ENCODE measurements around the gene C10orf53.

The C10orf53 gene, protein sequence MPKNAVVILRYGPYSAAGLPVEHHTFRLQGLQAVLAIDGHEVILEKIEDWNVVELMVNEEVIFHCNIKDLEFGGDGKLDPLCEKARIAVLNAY

DNA sequence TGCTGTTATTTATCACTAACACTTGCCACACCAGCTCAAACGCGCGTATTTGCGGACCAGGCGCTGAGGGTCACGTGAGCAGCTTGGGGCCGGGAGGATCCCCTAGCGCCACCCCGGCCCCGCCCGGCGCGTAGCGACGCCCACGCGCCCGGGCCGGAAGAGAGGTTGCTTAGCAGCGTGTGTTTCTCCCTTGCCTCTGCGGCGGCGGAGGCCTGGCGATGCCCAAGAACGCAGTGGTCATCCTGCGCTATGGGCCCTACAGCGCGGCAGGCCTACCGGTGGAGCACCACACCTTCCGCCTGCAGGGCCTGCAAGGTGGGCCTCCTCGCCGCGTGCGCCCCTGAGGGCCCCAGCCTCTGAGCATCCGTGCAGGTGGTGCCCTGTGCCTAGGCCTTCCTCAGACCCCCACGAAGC is at the start of gene C10orf53:
Gene C10orf53, plus strand, starts transcription at position 172 of the 414 bp plus-strand sequence. Its CDS starts 47 bp downstream, at position 219.
- peak; percentile 15 to 20 for DNase-seq (ENCODE audit: low read depth in 2 of 2)

DNA sequence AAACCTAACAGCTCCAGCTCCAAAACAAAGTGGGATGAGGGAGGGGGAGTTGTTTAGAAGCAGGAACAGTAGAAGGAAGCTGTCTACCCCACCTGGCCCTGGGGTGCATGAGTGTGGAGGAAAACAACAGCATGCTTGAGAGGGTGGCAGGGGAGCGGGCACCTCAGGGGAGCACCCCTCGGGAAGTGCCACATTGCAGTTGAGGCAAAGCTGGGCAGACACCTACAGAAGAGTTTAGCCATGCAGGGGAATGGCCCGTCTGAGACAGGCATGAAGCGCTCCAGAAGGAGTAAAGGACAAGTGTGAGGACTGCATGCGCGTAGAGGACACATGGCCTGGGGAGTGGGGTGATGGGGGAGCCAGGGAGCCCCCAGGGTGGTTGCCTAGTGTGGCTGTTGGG is 47.5 kb upstream of the C10orf53 start:
- DNase-seq (ENCODE audit: low read depth in 2 of 2) = no peak

DNA sequence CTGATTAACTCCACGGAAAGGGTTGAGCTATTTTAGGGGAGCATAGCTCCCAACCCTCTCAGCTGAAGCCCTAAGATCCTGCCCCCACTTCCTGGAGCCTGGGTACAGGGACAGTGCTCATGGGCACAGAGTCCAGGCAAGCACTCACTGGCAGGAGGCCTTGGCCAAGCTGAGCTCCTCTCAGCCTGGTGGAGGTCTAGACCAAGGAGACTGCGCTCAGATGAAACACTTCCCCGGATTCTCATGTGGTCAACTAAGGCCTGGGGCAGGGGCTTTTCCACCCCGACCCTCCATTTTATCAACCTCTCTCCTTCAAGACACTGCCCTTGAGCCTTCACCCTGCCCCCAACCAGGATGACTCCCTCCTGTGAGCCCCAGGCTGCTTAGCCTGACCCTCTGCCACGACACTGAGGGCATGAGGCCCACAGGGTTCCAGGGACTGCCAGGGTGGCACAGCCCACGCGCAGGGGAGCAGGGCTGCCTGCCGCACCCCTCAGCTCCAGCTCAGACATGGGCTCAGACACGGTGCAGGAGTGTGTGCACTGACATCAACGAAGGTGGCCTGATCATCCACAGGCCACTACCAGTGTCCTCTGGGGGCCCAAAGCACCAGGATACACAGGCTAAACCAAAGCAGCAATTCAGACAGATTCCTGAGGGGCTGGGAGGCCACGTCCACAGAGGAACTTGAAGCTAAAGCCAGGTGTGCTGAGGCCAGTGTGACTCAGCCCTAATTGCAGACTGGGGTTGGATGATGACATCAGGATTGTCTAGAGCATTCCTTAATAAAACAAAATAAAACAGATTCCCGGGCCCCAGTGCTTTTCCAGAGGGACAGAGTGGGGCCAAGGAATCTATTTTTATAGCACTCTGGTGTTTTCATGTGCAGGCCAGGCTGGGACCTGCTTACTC is 46.8 kb upstream of the C10orf53 start:
- DNase-seq (ENCODE audit: low read depth in 2 of 2) = no peak

DNA sequence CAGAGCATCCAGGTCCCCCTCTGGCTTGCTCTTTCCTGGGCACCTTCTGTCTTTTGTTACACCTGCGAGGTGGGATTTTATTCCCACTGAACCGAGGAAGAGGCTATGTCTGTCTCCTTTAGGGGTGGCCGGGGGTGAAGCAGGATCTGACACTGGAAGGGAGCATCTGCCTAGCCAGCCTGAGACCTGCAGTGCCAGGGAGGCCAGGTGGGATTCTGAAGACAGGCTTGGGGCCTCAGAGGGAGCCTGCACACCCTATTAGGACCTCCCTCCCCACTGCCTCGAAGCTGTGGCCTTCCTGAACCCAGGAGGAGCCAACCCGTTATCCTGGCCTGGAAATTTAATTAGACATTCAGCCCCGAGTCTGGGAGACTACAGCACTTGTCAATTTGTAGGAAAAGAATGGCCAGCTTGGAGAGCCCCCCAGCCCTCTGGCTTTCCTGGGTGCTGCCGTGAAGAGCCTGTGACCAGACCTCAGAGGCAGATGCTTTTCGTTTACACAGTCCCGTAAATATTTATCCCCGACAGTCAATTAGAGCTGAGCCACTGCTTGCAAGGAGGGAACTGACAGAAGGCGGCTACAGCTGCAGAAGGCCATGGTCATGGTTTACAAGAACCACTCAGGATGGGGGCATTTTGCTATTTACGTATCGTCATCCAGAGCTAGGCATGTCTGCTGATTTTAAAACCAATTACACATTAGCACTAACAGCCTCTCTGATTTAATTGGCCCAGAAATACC is 46.0 kb upstream of the C10orf53 start:
- DNase-seq (ENCODE audit: low read depth in 2 of 2) = no peak

DNA sequence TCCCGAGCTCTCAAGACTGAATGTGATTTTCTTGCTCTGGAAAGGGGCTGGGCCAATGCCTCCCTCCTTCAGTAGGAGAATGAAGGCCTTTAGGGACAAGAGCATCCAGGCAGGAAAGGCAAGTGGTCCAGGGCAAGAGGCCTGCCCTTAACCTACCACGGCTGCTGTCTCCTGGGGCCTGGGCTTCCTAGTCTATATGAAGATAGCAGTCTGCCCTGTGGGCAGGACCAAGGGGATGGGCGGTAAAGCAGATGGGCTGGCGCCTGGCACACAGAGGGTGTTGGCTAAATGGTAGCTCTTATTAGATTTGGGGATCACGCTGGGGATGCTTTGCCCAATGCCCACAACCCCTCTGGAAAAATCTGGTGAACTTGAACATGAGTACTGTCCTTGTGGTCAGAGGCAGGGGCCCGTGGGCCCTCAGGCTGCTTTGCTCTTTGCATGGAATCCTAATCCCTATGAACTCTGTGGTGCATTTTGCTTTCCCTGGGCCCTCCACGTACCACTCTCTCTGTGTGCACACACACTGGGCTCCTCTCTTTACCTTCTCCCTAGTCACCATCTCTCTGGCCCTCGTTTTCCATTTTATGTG is 45.3 kb upstream of the C10orf53 start:
- no peak for DNase-seq (ENCODE audit: low read depth in 2 of 2)

DNA sequence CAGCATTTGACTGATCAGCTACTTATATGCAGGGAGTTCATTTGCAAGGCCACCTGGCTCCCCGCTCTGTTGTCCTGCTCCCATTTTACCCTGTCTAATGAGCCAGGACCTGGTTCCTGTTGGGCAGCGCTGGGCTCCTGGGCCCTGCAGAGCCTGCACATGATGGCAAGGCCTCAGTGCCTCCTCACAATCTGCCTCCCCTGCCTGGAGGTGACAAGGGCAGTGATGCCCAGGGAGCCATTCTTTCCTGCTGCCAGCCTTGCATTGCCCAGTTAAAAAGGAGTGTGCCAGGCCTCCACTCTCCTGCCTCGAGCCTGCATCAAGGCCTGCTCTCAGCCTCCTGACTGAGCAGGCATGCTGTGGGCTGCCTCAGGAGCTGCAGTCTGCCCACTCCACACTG is 37.1 kb upstream of the C10orf53 start:
- no peak for DNase-seq (ENCODE audit: low read depth in 2 of 2)

DNA sequence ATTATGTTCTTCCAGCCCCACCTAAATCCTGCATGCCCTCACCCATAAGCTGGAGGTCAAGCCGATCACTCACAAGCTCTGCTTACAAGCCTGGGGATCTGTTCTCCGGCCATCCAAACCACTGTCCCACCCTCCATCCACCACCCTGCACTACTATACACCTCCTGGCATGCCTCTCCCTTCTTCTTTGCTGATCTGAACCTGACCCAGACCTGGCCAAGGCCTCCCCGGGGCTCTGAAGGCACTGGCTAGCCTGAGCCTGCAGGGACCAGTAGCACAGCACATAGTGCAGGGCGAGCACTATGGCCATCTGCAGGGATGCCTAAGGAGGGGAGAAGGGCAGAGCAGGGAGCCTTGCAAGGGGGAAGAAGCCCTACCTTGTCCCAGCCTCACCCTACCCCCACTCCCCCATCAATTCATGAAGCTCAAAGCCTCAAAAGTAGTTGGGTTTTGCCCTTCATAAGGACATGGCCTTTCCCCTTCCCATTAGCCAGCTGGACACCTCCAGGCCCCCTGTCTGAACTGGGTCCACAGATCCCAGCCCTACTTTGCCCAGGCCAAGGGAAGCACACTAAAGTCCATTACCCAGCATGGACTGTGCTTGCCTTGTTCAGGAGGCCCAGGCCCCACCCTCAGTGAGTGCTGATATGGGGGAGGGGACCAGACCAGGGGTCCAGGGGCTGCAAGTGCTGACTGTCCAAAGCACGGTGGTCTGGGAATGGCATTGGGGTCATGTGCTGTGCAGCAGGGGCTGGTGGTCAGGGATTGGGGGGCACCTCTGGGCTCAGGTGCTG is 36.0 kb upstream of the C10orf53 start:
- DNase-seq (ENCODE audit: low read depth in 2 of 2) = no peak

DNA sequence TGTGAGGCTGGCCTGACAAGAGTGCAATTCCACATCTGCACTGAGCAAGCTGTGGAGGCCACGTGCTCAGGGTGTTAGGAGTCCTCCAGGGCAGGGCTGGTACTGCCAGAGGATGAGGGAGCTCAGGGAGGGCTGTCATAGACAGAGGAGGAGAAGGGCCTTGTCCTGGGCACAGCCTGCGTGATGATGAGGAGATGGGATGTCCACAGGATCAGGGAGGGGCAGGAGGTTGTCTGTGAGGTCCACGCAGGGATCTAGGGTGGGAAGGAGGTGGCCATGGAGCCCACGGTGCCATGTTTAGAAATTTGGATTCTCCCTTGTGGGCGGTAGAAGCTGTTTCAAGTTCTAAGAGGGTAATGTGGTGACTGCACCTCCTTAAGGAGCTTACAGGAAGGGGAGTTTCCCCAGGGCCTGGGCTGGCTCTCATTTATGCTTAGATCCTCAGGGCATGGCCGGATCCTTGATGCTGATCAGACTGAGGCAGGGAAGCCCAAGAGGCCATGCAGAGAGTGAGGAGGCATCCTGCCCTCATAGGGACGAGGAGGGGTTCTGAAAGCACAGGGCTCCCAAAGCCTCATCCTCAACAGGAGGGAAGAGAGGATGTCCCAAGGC is 35.3 kb upstream of the C10orf53 start:
- no peak for DNase-seq (ENCODE audit: low read depth in 2 of 2)

DNA sequence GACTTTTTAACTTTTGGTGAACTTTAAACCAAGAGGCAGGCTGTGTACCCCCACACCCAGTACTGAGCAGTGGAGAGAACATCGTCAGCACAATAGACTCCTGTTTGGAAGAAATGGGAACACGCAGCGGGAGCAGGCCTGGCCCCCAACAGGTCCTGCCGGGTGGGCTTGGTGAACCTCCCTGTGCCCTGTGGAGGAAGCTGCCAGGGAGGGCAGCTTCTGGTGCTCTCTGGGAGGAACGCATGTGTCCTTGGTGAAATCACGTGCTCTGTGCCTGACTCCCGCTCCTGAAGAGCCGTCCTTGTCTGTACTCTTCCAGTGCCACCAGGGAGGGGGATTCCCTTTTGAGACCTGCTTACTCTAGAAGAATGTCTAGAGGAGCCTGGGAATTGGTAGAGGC is 34.0 kb upstream of the C10orf53 start:
- no peak for DNase-seq (ENCODE audit: low read depth in 2 of 2)

DNA sequence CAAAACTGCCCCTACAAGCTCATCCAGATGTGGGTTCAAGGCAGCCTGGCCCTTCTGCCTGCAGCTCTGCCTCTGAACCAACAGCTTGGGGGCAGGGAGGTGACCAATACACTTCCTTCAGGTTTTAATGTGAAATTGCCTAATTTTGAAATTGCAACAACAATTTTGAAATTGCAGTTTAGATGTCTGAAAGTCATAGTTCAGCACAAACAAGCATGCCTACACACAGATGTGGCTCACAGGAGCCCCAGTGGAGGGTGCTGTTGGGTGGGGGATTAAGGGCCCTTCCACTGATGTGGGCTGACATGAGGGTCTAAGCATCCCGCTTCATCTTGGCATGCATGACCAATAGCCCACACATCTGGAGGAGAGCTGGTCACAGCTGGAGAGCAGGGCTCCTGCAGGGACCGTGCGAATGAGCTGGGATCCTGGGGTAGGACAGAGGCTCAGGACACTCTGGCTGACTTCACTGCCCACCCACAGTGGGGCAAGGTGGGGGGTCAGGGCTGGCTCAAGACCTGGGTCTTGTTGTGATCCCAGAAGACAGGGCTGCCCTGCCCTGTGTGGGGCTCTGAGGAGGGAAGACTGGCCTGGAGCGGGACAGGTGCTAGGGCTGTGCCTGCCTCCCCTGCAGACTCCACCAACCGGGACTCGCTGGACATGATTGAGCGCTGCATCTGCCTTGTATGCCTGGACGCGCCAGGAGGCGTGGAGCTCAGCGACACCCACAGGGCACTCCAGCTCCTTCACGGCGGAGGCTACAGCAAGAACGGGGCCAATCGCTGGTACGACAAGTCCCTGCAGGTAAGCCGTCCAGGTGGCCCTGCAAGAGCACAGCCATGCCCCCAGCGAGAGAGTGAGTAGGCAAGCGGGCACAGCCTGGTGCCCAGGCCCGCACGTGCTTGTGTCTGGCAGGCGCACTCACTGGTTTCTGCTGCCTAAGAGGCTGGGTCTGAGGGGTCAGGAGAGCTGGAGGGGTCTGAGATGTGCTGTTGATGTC is 33.3 kb upstream of the C10orf53 start:
- DNase-seq (ENCODE audit: low read depth in 2 of 2) = no peak

DNA sequence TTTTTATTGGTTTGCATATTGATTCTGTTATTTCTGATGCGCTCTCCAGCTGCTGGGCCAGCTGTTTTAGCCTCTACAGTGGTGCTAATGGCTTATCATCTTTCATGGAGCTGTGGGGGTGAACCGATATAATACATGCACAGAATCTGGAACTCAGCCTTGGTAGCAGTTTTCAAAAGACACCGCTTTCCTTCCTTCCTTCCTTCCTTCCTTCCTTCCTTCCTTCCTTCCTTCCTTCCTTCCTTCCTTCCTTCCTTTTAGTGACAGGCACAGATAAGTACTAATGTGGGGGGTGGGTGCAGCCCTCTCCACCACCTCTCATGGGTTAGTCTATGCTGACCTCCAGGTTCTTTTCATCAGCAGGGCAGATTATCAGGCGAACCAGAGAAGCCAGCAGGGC is 31.9 kb upstream of the C10orf53 start:
- DNase-seq (ENCODE audit: low read depth in 2 of 2) = no peak

DNA sequence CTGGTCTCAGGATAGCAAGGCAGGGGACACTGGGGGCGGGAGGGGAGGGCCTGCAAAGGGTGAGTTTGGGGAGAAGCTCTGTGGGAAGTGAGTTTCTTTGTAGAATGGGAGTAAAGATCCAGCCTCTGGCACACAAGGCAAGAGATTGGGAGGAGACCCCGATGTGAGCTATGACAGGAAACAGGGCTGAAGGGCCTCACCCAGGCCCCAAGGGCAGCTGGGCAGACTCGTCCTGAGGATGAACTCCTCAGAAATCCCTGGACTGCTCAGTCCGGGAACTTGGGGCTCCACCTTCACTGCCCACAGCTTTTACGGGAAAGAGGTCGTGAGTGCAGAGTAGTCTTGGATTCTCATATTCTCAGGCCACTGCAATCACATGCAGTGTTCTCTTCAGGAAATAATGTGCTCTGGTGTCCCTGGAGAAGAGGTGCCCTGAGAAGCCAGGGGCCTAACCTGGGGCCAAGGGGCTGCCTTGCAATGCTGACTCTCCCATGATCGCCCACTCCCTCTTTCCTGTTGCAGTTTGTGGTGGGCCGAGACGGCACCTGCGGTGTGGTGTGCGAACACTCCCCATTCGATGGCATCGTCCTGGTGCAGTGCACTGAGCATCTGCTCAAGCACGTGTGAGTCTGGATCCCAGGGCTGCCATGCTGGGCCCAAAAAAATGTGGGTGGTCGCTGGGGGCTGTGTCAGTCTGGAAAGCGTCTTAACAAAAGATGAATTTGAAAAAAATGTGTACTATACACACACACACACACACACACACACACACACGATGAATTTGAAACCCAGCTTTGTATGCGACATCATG is 31.3 kb upstream of the C10orf53 start:
- no peak for DNase-seq (ENCODE audit: low read depth in 2 of 2)

DNA sequence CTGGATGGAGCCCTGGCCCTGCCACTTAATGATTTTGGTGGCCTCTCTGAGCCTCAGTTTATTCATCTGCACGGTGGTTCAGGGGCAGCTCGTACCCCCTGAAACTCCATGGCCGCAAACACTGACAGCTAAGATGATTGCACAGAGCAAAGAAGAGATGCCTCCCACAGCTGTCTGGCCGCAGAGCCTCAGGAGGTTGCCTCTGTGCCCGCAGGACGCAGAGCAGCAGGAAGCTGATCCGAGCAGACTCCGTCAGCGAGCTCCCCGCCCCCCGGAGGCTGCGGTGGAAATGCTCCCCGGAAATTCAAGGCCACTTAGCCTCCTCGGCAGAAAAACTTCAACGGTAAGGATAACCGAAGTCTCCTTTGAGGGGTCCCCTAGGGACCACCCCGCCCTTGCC is 30.2 kb upstream of the C10orf53 start:
- DNase-seq (ENCODE audit: low read depth in 2 of 2) = peak in 1 of 2 donors; percentile 7

DNA sequence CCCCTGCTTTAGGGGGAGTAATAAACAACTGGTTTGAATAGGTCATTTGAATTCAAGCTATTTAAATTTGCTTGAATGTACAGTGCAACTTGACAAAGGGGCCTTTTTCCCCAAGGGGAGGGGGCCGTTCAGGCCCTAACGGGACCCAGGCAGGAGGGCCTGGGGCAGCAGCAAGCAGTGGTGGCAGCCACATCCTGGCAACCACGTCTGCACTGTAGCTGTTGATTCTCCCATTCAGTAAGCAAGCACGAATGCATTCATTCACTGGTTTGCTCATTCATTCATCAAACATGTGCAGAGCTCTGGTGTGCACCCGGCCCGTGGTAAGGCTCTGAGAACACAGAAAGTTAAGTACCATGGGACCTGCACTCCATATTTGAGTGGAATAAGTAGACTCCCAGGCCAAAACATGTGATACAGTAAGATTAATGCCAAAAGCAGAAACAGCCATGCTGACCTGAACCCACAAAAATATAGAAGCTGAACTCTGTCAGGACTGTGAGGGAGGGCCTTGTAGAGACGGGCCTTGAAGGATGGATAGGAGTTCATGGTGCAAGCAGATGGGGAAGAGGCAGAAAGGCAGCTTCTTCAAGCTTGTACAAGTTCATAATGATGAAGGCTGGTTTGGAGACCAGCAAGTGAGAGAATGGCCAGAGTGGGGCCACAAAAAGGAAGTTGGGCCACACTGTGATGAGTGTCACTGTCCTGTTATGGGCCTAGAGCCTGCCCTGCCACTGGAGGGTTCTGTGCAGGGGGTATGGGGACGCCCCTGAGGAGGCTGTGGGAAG is 29.3 kb upstream of the C10orf53 start:
- DNase-seq (ENCODE audit: low read depth in 2 of 2) = no peak

DNA sequence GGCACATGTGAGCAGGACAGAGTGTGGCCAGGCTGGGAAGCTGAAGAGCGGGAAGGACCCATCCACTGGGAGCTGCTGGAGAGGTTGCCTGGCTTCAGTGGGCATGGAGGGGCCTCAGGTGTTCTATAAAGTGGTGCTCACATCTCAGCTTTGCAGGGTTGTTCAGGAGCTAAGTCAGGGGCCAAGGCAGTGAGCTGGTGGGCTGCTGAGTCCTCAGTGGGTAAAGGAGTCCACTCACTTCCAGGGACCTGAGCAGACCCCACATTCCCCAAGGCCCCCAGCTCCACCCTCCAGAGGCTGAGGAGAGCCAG is 28.8 kb upstream of the C10orf53 start:
- no peak for DNase-seq (ENCODE audit: low read depth in 2 of 2)

DNA sequence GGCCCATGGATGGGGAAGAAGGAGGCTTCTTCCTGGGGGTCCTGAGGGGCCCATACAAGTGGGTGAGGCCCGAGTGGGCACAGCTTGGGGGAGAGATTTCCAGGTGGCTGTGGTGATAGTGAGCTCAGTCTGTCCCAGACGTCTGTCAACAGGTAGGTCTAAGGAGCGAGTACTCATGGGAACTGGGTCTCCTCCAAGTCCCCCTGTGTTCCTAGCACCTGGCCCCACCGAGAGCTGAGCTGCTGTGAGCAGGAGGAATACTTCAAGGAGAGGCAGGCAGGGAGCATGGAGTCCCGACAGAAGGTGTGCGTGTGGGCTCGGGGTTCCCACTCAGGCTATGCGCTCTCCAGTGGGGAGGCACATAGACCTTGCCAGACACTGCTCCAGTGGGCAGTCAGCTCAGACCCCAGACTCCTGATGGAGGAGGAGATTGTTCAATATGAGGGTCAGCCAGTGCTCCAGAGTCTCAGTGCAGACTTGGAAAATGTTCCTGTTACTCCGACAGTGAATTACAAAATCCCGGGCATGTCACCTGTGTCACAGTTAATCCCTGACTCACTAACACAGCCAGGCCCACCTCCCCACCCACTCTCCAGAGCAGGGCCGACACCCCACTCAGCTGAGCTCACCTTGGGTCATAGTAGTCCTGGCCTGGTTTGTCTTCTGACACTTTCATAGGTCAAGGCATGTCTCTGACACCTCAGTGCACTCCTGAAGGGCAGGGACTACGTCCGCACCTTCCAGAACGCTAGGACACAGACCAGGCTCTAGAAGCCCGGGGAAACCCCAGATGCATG is 28.2 kb upstream of the C10orf53 start:
- DNase-seq (ENCODE audit: low read depth in 2 of 2) = no peak

DNA sequence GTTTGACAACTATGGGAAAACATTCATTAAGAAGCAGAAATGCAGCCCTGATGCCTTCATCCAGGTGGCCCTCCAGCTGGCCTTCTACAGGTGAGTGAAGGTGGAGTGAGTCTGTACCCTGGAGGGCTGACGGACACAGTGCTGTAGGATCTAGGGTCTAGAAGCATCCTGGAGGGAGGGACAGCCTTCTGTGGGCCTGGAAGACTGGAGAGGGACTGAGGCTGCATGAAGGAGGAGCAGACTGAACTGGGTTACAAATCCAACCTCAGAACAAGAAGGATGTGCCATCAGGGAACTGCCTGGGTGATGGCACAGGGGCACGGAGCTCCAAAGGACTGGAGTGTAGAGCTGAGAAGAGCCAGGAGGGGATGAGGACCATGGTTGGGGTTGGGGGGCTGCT is 27.5 kb upstream of the C10orf53 start:
- no peak for DNase-seq (ENCODE audit: low read depth in 2 of 2)

Data from stimulated activated CD4-positive, alpha-beta T cell treated with anti-CD3 and anti-CD28 coated beads, Interleukin-4, amount 100 ng/mL, for 48 hours (primary cell).